Measurements from ENCODE around the gene KLF6. TPM values are rescaled to one million over a fixed set of nuclear protein-coding genes. Genes with fewer than 3 reads are reported as not detected.

KLF6 gene
- total and polyA plus RNA-seq, 9 of the 15 experiments (the other 6 are each of a cell fraction or from before 2014, with no cell fraction given): 3.2 to 23.9 (median 8.0) TPM

- TF ChIP-seq AFF4 (CRISPR knock-in tag; IDR thresholded peaks at IDR 0.05) (no peak), TAL1 (IDR thresholded peaks at IDR 0.05) (no peak), ZNF639 (CRISPR knock-in tag; conservative IDR thresholded peaks at IDR 0.05 in 1 of 2, IDR thresholded peaks at IDR 0.05 in 1 of 2) (0 out of 4 replicates have a peak, but pooled peaks of 1 of the 2 experiments have one; percentile 21)
Measured at GRCh38 chr10:3825244-3825643, 40.2 kb upstream of the KLF6 start (continued).

Measured in K562 (cell line).